ENCODE data around the gene SVEP1.

DNA sequence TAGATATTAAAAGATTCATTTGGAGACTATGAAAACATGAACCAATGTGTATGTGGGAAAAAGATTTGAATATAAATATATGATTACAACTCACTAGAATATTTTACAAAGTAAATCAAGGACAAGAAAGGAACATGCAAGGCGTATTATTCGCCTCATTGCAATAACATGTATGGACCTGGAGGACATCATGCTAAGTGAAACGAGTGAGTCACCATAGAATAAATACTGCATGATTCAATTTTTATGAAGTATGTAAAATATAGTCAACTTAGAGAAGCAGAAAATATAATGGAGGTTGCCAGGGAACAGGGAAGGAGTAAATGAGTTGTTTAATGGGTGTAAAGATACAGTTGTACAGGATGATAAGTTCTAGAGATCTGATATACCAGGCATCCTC lies 246.8 kb downstream of the SVEP1 start:
- no peak for TF ChIP-seq FOXA1 (IDR thresholded peaks at IDR 0.05)
- no peak for TF ChIP-seq SP1 (IDR thresholded peaks at IDR 0.05)
- no peak for TF ChIP-seq BHLHE40 (IDR thresholded peaks at IDR 0.05; ENCODE audit: borderline replicate concordance)
- TF ChIP-seq SUZ12 (IDR thresholded peaks at IDR 0.05) = no peak
- TF ChIP-seq FOXK2 (IDR thresholded peaks at IDR 0.05) = no peak

Data from HEK293T (cell line).